ENCODE data around the gene CDC27.
A peak's percentile ranks its signal among the peaks of the same experiment; 100 is the strongest.

Gene CDC27

DNA sequence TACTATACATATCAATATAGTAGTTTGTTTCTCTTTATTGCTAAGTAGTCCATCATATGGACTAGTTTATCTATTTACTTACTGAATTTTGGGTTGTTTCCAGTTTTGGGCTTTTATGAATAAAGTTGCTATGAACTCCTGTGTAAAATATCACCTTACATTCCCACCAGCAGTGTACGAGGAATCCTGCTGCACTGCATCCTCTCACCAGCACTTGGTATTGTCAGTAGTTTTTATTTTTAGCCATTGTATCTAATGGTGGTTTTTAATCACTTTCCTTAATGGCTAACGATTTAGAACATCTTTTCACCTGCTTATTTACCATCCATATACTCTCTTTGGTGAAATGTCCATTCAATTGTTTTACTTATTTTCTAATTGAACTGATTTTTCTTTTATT, 24.0 kb downstream of the CDC27 start:
- Histone ChIP-seq H3K27ac (ENCODE audit: low read length, poor library complexity, severe bottlenecking) (no peak overlapping the region), H2BK5ac (ENCODE audit: low read depth, low read length, poor library complexity, severe bottlenecking) (no peak overlapping the region), H3K4me1 (ENCODE audit: control insufficient read depth, insufficient read depth, low read depth, low read length) (no peaks in the 10 kb centered on the region), H3K36me3 (ENCODE audit: control insufficient read depth in 1 of 2, insufficient read depth in 2 of 2, low read depth in 1 of 2, low read length in 2 of 2) (peaks cover 19 to 97% of the 10 kb centered on the region in 2 experiments), H3K4ac (ENCODE audit: low read depth in 1 of 2, low read length in 2 of 2) (no peak overlapping the region), H2AFZ (ENCODE audit: low read depth, low read length) (no peak overlapping the region), H4K91ac (ENCODE audit: low read length) (no peak overlapping the region), H3K4me2 (ENCODE audit: low read length, poor library complexity, severe bottlenecking) (no peak overlapping the region), H2BK120ac (ENCODE audit: low read depth, low read length) (no peak overlapping the region), H3K4me3 (ENCODE audit: insufficient read depth in 1 of 2, low read depth in 1 of 2, low read length in 2 of 2) (no peak overlapping the region), H3K14ac (ENCODE audit: low read length in 2 of 2) (no peak overlapping the region), H3K9ac (ENCODE audit: low read length) (no peak overlapping the region), H3K9me3 (ENCODE audit: control insufficient read depth, low read length) (no peaks in the 10 kb centered on the region), H3K23ac (ENCODE audit: low read length in 2 of 2) (no peak overlapping the region), H2BK12ac (ENCODE audit: low read length in 2 of 2) (no peak overlapping the region), H3K79me1 (replicated peaks; ENCODE audit: low read length, poor library complexity, severe bottlenecking) (peaks cover 8% of the 10 kb centered on the region), H2BK15ac (ENCODE audit: low read depth, poor library complexity, severe bottlenecking) (no peak overlapping the region), H3K18ac (ENCODE audit: low read depth in 1 of 2, low read length in 2 of 2) (no peak overlapping the region), H3K27me3 (ENCODE audit: control insufficient read depth in 1 of 2, insufficient read depth in 1 of 2, low read length in 2 of 2) (no peaks in the 10 kb centered on the region), H2AK5ac (ENCODE audit: low read length, severe bottlenecking) (no peak overlapping the region), H4K8ac (ENCODE audit: low read length) (no peak overlapping the region)
- no CpG with 5 or more reads among the region's 2 CpGs for WGBS
- no peak for DNase-seq

DNA sequence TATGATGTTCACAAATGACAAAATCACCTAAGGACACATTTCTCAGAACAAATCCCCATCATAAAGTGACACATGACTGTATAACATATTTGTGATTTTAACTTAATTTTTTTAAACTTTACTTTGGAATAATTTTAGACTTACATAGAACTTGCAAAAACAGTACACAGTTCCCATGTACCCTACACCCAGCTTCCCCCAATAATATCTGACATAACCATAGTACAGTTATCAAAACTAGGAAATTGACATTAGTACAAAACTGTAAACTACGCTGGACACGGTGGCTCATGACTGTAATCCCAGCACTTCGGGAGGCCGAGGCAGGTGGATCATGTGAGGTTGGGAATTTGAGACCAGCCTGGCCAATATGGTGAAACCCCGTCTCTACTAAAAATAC, 24.8 kb downstream of the CDC27 start:
- DNase-seq = no peak
- Histone ChIP-seq H3K9me3 (ENCODE audit: control insufficient read depth, low read length) (no peaks in the 10 kb centered on the region), H3K23ac (ENCODE audit: low read length in 2 of 2) (no peak overlapping the region), H3K27ac (ENCODE audit: low read length, poor library complexity, severe bottlenecking) (no peak overlapping the region), H3K4me1 (ENCODE audit: control insufficient read depth, insufficient read depth, low read depth, low read length) (no peaks in the 10 kb centered on the region), H3K4me2 (ENCODE audit: low read length, poor library complexity, severe bottlenecking) (no peak overlapping the region), H2AFZ (ENCODE audit: low read depth, low read length) (no peak overlapping the region), H3K79me1 (replicated peaks; ENCODE audit: low read length, poor library complexity, severe bottlenecking) (peaks cover 14% of the 10 kb centered on the region), H3K9ac (ENCODE audit: low read length) (no peak overlapping the region), H2BK5ac (ENCODE audit: low read depth, low read length, poor library complexity, severe bottlenecking) (no peak overlapping the region), H3K4me3 (ENCODE audit: insufficient read depth in 1 of 2, low read depth in 1 of 2, low read length in 2 of 2) (no peak overlapping the region), H3K36me3 (ENCODE audit: control insufficient read depth in 1 of 2, insufficient read depth in 2 of 2, low read depth in 1 of 2, low read length in 2 of 2) (peaks cover 23 to 96% of the 10 kb centered on the region in 2 experiments), H3K27me3 (ENCODE audit: control insufficient read depth in 1 of 2, insufficient read depth in 1 of 2, low read length in 2 of 2) (no peaks in the 10 kb centered on the region), H3K4ac (ENCODE audit: low read depth in 1 of 2, low read length in 2 of 2) (no peak overlapping the region), H2BK12ac (ENCODE audit: low read length in 2 of 2) (no peak overlapping the region), H2BK120ac (ENCODE audit: low read depth, low read length) (no peak overlapping the region), H4K91ac (ENCODE audit: low read length) (no peak overlapping the region), H3K14ac (ENCODE audit: low read length in 2 of 2) (no peak overlapping the region), H3K18ac (ENCODE audit: low read depth in 1 of 2, low read length in 2 of 2) (no peak overlapping the region), H2BK15ac (ENCODE audit: low read depth, poor library complexity, severe bottlenecking) (no peak overlapping the region), H2AK5ac (ENCODE audit: low read length, severe bottlenecking) (no peak overlapping the region), H4K8ac (ENCODE audit: low read length) (no peak overlapping the region)
- WGBS = 100% methylated on average over 5 of the region's 5 CpGs

DNA sequence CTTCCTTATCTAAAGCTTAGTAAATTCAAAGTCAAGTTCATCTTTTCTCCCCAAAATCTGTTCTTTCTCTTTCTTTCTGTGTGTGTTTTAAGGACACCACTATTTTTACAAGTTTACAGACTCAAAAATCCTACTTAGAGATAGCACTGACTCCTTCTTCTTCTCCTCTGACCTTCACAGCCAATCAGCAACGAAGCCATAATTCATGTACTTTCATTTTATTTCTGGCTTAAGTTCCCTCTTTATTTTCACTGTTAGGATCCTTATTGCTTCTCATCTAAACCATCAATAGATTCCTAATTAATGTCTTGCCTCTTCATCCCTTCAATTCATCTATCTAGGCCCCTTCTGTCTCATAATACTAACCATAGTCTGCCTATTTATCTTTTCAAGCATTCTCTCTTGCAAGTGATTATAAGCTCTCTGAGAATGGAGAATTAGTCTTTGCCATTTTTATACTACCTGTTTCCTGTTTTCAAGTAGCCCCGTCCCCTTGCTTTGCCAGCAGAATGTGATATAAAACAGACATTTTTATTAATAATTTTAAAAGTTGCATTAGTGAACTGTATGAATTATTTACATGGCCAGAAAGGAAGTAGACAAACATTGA, 27.0 kb downstream of the CDC27 start:
- Histone ChIP-seq H2BK5ac (ENCODE audit: low read depth, low read length, poor library complexity, severe bottlenecking) (no peak overlapping the region), H2BK15ac (ENCODE audit: low read depth, poor library complexity, severe bottlenecking) (no peak overlapping the region), H3K4me1 (ENCODE audit: control insufficient read depth, insufficient read depth, low read depth, low read length) (no peaks in the 10 kb centered on the region), H3K79me1 (replicated peaks; ENCODE audit: low read length, poor library complexity, severe bottlenecking) (peaks cover 14% of the 10 kb centered on the region), H2AFZ (ENCODE audit: low read depth, low read length) (no peak overlapping the region), H4K8ac (ENCODE audit: low read length) (no peak overlapping the region), H3K9ac (ENCODE audit: low read length) (peak overlapping the region; percentile 24), H2BK12ac (ENCODE audit: low read length in 2 of 2) (no peak overlapping the region), H4K91ac (ENCODE audit: low read length) (no peak overlapping the region), H2AK5ac (ENCODE audit: low read length, severe bottlenecking) (no peak overlapping the region), H3K4ac (ENCODE audit: low read depth in 1 of 2, low read length in 2 of 2) (no peak overlapping the region), H3K18ac (ENCODE audit: low read depth in 1 of 2, low read length in 2 of 2) (no peak overlapping the region), H3K36me3 (ENCODE audit: control insufficient read depth in 1 of 2, insufficient read depth in 2 of 2, low read depth in 1 of 2, low read length in 2 of 2) (peaks cover 22 to 95% of the 10 kb centered on the region in 2 experiments), H3K27me3 (ENCODE audit: control insufficient read depth in 1 of 2, insufficient read depth in 1 of 2, low read length in 2 of 2) (no peaks in the 10 kb centered on the region), H3K27ac (ENCODE audit: low read length, poor library complexity, severe bottlenecking) (no peak overlapping the region), H3K14ac (ENCODE audit: low read length in 2 of 2) (no peak overlapping the region), H3K4me2 (ENCODE audit: low read length, poor library complexity, severe bottlenecking) (no peak overlapping the region), H3K4me3 (ENCODE audit: insufficient read depth in 1 of 2, low read depth in 1 of 2, low read length in 2 of 2) (no peak overlapping the region), H2BK120ac (ENCODE audit: low read depth, low read length) (no peak overlapping the region), H3K9me3 (ENCODE audit: control insufficient read depth, low read length) (no peaks in the 10 kb centered on the region), H3K23ac (ENCODE audit: low read length in 2 of 2) (no peak overlapping the region)
- 98% methylated on average over 1 of the region's 2 CpGs for WGBS
- DNase-seq = no peak

DNA sequence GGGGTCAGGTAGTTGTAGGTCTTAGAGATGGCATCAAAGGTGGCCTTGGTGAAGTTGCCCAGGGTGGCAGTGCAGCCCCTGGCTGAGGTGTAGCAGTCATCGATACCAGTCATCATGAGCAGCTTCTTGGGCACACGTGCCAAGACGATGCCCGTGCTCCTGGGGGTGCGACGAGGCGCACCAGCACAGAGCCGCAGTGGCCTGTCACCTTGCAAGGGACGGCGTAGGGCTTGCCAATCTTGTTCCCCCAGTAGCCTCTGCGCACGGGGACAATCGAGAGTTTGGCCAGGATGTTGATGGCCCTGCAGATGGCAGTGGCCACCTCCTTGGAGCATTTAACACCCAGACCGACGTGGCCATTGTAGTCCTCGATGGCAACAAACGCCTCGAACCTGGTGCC, 29.8 kb downstream of the CDC27 start:
- no peaks in the 10 kb centered on the region for H3K4me1 ChIP-seq (ENCODE audit: control insufficient read depth, insufficient read depth, low read depth, low read length)
- no peaks in the 10 kb centered on the region for H3K27me3 ChIP-seq (ENCODE audit: control insufficient read depth in 1 of 2, insufficient read depth in 1 of 2, low read length in 2 of 2)
- H3K4ac ChIP-seq (ENCODE audit: low read depth in 1 of 2, low read length in 2 of 2) = no peak overlapping the region
- H3K23ac ChIP-seq (ENCODE audit: low read length in 2 of 2) = no peak overlapping the region
- H3K9ac ChIP-seq (ENCODE audit: low read length) = no peak overlapping the region
- H3K36me3 ChIP-seq (ENCODE audit: control insufficient read depth in 1 of 2, insufficient read depth in 2 of 2, low read depth in 1 of 2, low read length in 2 of 2) = peaks cover 29 to 95% of the 10 kb centered on the region in 2 experiments
- H3K18ac ChIP-seq (ENCODE audit: low read depth in 1 of 2, low read length in 2 of 2) = no peak overlapping the region
- H2AK5ac ChIP-seq (ENCODE audit: low read length, severe bottlenecking) = no peak overlapping the region
- no peaks in the 10 kb centered on the region for H3K9me3 ChIP-seq (ENCODE audit: control insufficient read depth, low read length)
- no peak overlapping the region for H2AFZ ChIP-seq (ENCODE audit: low read depth, low read length)
- no peak overlapping the region for H4K8ac ChIP-seq (ENCODE audit: low read length)
- no peak overlapping the region for H4K91ac ChIP-seq (ENCODE audit: low read length)
- H3K27ac ChIP-seq (ENCODE audit: low read length, poor library complexity, severe bottlenecking) = no peak overlapping the region
- H2BK120ac ChIP-seq (ENCODE audit: low read depth, low read length) = no peak overlapping the region
- no peak overlapping the region for H3K4me3 ChIP-seq (ENCODE audit: insufficient read depth in 1 of 2, low read depth in 1 of 2, low read length in 2 of 2)
- H3K79me1 ChIP-seq (replicated peaks; ENCODE audit: low read length, poor library complexity, severe bottlenecking) = peaks cover 18% of the 10 kb centered on the region
- H2BK5ac ChIP-seq (ENCODE audit: low read depth, low read length, poor library complexity, severe bottlenecking) = no peak overlapping the region
- no peak overlapping the region for H3K4me2 ChIP-seq (ENCODE audit: low read length, poor library complexity, severe bottlenecking)
- WGBS = 98% methylated on average over 18 of the region's 18 CpGs
- no peak overlapping the region for H2BK15ac ChIP-seq (ENCODE audit: low read depth, poor library complexity, severe bottlenecking)
- H2BK12ac ChIP-seq (ENCODE audit: low read length in 2 of 2) = no peak overlapping the region
- no peak for DNase-seq
- H3K14ac ChIP-seq (ENCODE audit: low read length in 2 of 2) = no peak overlapping the region
